GM19463 (cell line): ENCODE data around the gene AGAP1.
"Not testable (repeated sequence)": the region's sequence is repeated elsewhere in the genome, so short reads cannot be mapped to it uniquely, and the experiment has no call there.

Experiments used
- ATAC-seq: cut with Tn5 transposase; IDR thresholded peaks from one replicate; pipeline ENCODE4 v1.9.1; 2021; ENCODE audit warnings: mild to moderate bottlenecking, moderate library complexity; ENCODE audit not compliant: unreplicated experiment

The AGAP1 gene

GRCh38 chr2:236125541-236125940 is 631.7 kb downstream of the AGAP1 start:
- no peak for ATAC-seq

GRCh38 chr2:236127010-236127409 is 633.2 kb downstream of the AGAP1 start:
- ATAC-seq = no peak

DNA sequence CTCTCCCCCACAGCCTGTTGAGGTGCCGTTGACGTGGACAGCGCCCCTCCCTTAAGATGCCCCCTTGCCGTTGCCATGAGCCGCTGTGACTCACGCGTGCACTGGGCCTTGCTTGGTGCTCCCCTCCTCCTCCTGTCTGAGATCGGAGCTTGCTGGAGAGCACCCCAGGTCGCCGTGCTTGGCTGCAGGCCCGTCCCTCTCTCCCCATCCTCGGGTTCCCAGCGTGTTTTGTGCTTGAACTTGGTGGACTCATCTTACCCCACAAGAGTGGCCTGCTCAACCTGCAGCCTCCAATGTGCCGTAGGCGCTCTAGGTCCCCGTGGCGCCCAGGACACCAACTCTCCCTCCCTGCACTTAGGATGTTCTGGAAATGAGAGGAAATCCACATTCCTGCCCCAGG is 634.5 kb downstream of the AGAP1 start:
- no peak for ATAC-seq

- no peak for ATAC-seq
These were observed 636.1 kb downstream of the AGAP1 start for GRCh38 chr2:236129935-236130334.

- no peak for ATAC-seq
These were observed 636.6 kb downstream of the AGAP1 start for GRCh38 chr2:236130349-236130998.

GRCh38 chr2:236131073-236131692 is 637.3 kb downstream of the AGAP1 start:
- no peak for ATAC-seq

DNA sequence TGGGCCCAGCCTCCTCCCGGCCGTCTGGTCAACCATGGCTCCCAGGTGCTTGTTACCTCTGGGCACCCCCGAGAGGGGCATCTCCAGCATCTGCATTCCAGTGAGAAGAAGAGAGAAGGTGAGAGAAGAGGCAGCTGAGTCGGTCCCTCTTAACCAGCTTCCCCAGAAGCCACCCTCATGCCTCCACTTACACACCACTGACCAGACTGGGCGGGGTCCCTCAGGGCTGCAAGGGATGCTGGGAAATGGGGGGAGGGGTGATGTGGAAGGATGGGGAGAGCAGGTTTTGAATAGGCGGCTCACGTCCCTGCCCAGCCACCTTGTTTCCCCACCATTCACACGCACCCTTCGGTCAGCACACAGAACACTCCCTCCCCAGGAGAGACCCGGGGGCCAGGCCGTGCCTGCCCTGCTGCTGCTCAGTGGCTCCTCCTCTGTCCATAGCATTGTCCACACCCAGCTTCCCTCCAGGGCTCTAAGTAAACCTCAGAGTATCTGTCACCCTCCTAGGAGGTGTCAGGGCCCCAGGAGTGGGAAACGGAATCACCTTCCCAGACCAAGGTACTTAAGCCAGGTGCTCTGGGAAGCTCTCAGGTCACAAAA is 639.7 kb downstream of the AGAP1 start:
- ATAC-seq = no peak

GRCh38 chr2:236136538-236136937 is 642.7 kb downstream of the AGAP1 start:
- no peak for ATAC-seq

- ATAC-seq = no peak
These were observed 643.2 kb downstream of the AGAP1 start for GRCh38 chr2:236137066-236137465.

- not testable (repeated sequence) for ATAC-seq
These were observed 647.8 kb downstream of the AGAP1 start for GRCh38 chr2:236141616-236142015.

GRCh38 chr2:236143811-236144210 is 650.0 kb downstream of the AGAP1 start:
- no peak for ATAC-seq

DNA sequence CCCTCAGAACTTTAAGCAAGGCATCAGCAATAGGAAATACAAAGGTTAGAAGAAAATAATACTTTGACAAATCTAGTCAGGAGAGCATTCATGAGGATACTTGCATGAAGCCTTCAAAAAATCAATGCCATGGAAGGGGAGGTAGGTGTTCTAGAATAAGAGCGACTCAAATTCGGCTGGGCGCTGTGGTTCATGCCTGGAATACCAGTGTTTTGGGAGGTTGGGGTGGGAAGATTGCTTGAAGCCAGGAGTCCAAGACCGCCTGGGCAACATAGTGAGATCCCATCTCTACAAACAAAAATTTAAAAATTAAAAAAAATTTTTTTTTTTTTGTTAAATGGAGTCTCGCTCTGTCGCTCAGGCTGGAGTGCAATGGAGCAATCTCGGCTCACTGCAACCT is 652.6 kb downstream of the AGAP1 start:
- ATAC-seq = no peak

GRCh38 chr2:236155406-236155805 is 661.6 kb downstream of the AGAP1 start:
- no peak for ATAC-seq

DNA sequence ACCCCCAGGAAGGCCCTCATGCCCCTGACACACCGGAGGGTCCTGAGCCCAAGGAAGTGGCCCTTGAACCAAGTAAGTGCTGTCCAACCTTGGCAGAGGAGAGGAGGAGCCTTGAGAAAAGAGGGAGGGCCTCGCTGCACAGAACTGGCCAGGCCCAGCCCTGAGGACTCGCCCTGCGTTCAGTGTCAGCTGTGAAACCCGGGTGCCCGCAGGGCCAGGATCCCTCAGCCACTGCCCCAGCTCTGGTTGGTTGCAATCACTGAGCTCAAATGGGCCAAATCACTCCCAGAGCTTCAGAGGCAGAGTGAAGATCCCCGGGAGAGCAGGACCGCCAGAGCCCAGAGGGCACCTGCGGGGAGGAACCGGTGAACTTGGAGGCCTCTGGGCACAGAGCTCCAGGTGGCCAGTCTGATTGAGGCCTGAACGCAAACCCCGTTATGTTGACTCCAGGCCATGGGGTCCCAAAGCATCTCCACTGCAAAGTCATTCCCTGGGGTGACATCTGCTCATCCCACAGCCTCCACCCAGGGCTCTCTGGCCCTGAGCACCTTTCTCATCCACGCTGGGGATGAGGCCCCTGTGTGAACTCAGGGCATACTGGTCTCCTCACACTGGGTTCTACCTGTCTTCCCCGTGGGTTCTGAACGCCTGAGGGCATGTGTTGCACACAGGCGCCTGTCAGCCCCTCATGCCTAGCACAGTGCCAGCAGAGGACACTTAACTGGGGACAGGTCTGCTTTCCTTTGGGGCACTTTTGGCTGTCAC is 662.4 kb downstream of the AGAP1 start:
- no peak for ATAC-seq

DNA sequence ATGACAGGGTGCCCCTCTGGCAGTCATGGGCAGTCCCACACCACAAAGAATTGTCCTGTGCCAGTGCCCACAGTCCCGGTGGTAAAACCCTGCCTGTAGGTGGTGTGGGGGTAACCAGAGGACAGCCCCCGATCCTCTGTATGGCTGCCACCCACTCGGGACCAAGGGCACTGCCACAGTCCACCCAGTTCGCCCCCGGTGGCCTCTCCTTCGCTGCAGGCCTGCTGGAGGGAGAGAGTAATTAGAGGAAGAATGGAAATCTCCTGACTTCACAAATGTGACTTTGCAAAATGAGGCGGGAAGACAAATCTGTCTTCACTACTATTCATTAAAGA is 663.0 kb downstream of the AGAP1 start:
- ATAC-seq = no peak

GRCh38 chr2:236157366-236157765 is 663.5 kb downstream of the AGAP1 start:
- no peak for ATAC-seq

DNA sequence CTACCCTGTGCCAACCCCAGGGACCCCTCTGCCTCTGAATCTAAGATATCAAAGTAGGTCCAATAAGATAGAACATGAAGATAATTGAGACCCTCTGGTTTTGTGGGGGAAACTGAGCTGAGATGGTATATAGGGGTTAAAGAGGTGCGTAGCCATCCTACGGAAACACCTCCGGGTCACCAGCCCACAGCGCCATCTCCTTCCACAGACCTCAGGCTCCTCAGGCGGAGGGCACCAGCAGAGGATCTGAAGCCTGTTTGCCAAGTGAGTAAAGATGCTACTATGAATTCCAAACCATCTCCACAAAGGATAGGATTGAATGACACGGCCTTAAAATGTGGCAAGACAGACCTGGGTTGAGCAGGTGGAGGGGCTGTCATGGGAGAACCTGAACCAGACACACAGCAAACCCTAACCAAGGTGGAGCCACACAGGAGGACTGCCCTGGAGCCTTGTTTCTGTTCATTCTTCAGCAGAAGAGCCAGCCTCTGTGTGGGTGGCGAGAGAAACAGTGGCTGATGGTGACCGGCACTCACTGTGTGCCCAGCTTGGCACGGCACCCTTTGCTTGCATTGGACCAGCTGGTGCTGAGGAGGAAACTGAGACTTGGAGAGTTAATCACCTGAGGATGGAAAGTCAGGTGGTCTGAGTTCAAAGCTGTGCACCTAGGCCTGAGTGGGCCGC is 664.1 kb downstream of the AGAP1 start:
- ATAC-seq = no peak

- no peak for ATAC-seq
These were observed 665.3 kb downstream of the AGAP1 start for GRCh38 chr2:236158969-236159777.

DNA sequence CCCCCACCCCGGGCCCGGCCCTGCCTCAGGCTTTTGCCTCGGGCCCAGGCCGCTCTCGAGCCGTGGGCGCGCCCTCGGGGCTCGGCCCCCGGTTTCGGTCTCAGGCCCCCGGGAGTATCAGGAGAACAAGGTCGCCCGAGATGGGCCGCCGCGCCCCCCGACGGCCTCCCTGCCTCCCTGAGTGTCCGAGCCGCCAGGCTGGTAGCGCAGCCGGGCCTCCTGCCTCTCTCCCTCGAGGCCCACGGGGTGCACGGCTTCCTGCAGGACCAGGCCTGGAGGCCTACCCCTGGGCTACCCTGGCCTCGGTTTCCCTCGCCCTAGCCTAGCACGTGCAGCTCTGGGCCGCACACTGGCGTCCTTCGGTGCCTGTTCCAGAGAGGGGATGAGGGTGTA is 665.9 kb downstream of the AGAP1 start:
- ATAC-seq = no peak

GRCh38 chr2:236160366-236161081 is 666.7 kb downstream of the AGAP1 start:
- no peak for ATAC-seq
